ENCODE data around the gene SDC3. TPM values are rescaled to one million over a fixed set of nuclear protein-coding genes. Genes with fewer than 3 reads are reported as not detected.
A peak's percentile ranks its signal among the peaks of the same experiment; 100 is the strongest.

The SDC3 gene
- total and polyA plus RNA-seq, 4 donors, result 3.3 to 27.5 (median 16.6) TPM

DNA sequence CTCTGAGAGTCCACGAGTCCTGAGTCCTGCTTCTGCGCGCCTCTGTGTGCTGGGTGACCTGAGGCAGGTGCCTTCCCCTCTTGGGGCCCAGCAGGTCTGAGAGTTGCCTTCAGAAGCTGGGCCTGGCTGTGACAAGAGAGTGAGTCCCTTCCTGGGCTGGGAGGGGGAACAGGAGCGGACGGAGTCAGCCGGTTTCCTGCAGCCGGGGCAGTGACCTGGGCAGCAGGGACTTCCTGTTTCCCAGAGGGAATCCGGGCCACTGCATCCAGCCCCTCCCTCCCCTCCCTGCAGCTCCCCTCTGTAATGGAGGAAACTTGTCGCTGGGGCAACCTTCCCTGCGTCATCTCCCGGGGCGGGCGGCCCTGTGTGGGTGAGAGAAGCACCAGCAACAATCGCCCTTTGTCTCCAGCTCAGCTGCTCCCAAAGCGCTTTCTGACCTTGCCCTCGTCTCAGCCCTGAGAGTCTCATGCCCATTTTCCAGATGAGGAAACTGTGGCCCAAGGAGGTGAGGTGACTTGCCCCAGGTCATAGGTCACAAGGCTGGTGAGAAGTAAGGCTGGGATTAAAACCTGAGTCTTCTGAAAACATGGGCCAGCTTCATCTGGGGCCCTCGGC, 61.1 kb downstream of the SDC3 start:
- H3K27me3 ChIP-seq (ENCODE audit: control insufficient read depth in 4 of 4, insufficient read depth in 4 of 4, low read length in 3 of 4), result no peaks in the 10 kb centered on the region
- H3K9me3 ChIP-seq (ENCODE audit: control insufficient read depth in 4 of 4, low read length in 3 of 4), result no peaks in the 10 kb centered on the region
- WGBS, result 47% methylated on average over 17 of the region's 17 CpGs
- no peak overlapping the region for H3K4me3 ChIP-seq (ENCODE audit: low read depth in 1 of 3, low read length in 3 of 3)
- peak; percentile 48 for DNase-seq (ENCODE audit: low spot score)
- peaks cover 0 to 7% (median 4%) of the 10 kb centered on the region in 4 donors for H3K4me1 ChIP-seq (ENCODE audit: control insufficient read depth in 4 of 4, insufficient read depth in 4 of 4, low read length in 3 of 4)
- H3K36me3 ChIP-seq (ENCODE audit: control insufficient read depth in 4 of 4, insufficient read depth in 3 of 4, low read depth in 1 of 4, low read length in 3 of 4), result no peaks in the 10 kb centered on the region
- TF ChIP-seq GABPA (IDR thresholded peaks at IDR 0.05 in 1 of 2, conservative IDR thresholded peaks at IDR 0.05 in 1 of 2) (peak in 1 of 2 donors; percentile 53), RXRA (IDR thresholded peaks at IDR 0.05) (peak; percentile 46 to 49), YY1 (IDR thresholded peaks at IDR 0.05) (peak; percentile 31), SP1 (IDR thresholded peaks at IDR 0.05) (peak; percentile 70), RAD21 (IDR thresholded peaks at IDR 0.05) (peak in 1 of 2 donors; percentile 37), NR2F2 (IDR thresholded peaks at IDR 0.05) (peak; percentile 95)
- TF ChIP-seq, protein P1, sequence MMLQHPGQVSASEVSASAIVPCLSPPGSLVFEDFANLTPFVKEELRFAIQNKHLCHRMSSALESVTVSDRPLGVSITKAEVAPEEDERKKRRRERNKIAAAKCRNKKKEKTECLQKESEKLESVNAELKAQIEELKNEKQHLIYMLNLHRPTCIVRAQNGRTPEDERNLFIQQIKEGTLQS (IDR thresholded peaks at IDR 0.05), result no peak
- TF ChIP-seq, protein P2, sequence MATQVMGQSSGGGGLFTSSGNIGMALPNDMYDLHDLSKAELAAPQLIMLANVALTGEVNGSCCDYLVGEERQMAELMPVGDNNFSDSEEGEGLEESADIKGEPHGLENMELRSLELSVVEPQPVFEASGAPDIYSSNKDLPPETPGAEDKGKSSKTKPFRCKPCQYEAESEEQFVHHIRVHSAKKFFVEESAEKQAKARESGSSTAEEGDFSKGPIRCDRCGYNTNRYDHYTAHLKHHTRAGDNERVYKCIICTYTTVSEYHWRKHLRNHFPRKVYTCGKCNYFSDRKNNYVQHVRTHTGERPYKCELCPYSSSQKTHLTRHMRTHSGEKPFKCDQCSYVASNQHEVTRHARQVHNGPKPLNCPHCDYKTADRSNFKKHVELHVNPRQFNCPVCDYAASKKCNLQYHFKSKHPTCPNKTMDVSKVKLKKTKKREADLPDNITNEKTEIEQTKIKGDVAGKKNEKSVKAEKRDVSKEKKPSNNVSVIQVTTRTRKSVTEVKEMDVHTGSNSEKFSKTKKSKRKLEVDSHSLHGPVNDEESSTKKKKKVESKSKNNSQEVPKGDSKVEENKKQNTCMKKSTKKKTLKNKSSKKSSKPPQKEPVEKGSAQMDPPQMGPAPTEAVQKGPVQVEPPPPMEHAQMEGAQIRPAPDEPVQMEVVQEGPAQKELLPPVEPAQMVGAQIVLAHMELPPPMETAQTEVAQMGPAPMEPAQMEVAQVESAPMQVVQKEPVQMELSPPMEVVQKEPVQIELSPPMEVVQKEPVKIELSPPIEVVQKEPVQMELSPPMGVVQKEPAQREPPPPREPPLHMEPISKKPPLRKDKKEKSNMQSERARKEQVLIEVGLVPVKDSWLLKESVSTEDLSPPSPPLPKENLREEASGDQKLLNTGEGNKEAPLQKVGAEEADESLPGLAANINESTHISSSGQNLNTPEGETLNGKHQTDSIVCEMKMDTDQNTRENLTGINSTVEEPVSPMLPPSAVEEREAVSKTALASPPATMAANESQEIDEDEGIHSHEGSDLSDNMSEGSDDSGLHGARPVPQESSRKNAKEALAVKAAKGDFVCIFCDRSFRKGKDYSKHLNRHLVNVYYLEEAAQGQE (IDR thresholded peaks at IDR 0.05), result no peak
- TF ChIP-seq, protein P3, sequence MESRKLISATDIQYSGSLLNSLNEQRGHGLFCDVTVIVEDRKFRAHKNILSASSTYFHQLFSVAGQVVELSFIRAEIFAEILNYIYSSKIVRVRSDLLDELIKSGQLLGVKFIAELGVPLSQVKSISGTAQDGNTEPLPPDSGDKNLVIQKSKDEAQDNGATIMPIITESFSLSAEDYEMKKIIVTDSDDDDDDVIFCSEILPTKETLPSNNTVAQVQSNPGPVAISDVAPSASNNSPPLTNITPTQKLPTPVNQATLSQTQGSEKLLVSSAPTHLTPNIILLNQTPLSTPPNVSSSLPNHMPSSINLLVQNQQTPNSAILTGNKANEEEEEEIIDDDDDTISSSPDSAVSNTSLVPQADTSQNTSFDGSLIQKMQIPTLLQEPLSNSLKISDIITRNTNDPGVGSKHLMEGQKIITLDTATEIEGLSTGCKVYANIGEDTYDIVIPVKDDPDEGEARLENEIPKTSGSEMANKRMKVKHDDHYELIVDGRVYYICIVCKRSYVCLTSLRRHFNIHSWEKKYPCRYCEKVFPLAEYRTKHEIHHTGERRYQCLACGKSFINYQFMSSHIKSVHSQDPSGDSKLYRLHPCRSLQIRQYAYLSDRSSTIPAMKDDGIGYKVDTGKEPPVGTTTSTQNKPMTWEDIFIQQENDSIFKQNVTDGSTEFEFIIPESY (IDR thresholded peaks at IDR 0.05), result no peak
- H3K27ac ChIP-seq (ENCODE audit: low read depth in 1 of 2, low read length in 2 of 2), result peak overlapping the region; percentile 40 to 56
- H3K9ac ChIP-seq (ENCODE audit: low read depth in 1 of 2, low read length in 2 of 2), result no peak overlapping the region

- Histone ChIP-seq H3K9me3 (ENCODE audit: control insufficient read depth in 4 of 4, low read length in 3 of 4) (no peaks in the 10 kb centered on the region), H3K4me1 (ENCODE audit: control insufficient read depth in 4 of 4, insufficient read depth in 4 of 4, low read length in 3 of 4) (peaks cover 0 to 3% (median 0%) of the 10 kb centered on the region in 4 donors), H3K36me3 (ENCODE audit: control insufficient read depth in 4 of 4, insufficient read depth in 3 of 4, low read depth in 1 of 4, low read length in 3 of 4) (no peaks in the 10 kb centered on the region), H3K27me3 (ENCODE audit: control insufficient read depth in 4 of 4, insufficient read depth in 4 of 4, low read length in 3 of 4) (no peaks in the 10 kb centered on the region), H3K9ac (ENCODE audit: low read depth in 1 of 2, low read length in 2 of 2) (no peak overlapping the region), H3K27ac (ENCODE audit: low read depth in 1 of 2, low read length in 2 of 2) (peak overlapping the region; percentile 39 to 53), H3K4me3 (ENCODE audit: low read depth in 1 of 3, low read length in 3 of 3) (no peak overlapping the region)
- WGBS, result 89% methylated on average over 6 of the region's 6 CpGs
- no peak for DNase-seq (ENCODE audit: low spot score)
- TF ChIP-seq JUND (IDR thresholded peaks at IDR 0.05), result no peak
- TF ChIP-seq RXRA (IDR thresholded peaks at IDR 0.05), result no peak
- TF ChIP-seq FOXA1 (IDR thresholded peaks at IDR 0.05), result no peak
- no peak for TF ChIP-seq RAD21 (IDR thresholded peaks at IDR 0.05)
- no peak for TF ChIP-seq MAX (IDR thresholded peaks at IDR 0.05)
- TF ChIP-seq, protein P1 (IDR thresholded peaks at IDR 0.05), result no peak
- TF ChIP-seq NR2F2 (IDR thresholded peaks at IDR 0.05), result no peak
- no peak for TF ChIP-seq GABPA (IDR thresholded peaks at IDR 0.05 in 1 of 2, conservative IDR thresholded peaks at IDR 0.05 in 1 of 2)
- TF ChIP-seq, protein P3 (IDR thresholded peaks at IDR 0.05), result no peak
- no peak for TF ChIP-seq HNF4G (IDR thresholded peaks at IDR 0.05)
- TF ChIP-seq CTCF (IDR thresholded peaks at IDR 0.05; ENCODE audit: low read depth, low read length, missing input control), result no peak
- TF ChIP-seq SP1 (IDR thresholded peaks at IDR 0.05), result no peak
- TF ChIP-seq YY1 (IDR thresholded peaks at IDR 0.05), result no peak
- no peak for TF ChIP-seq HNF4A (conservative IDR thresholded peaks at IDR 0.05)
- TF ChIP-seq TAF1 (conservative IDR thresholded peaks at IDR 0.05), result no peak
- TF ChIP-seq, protein P2 (IDR thresholded peaks at IDR 0.05), result no peak
These were observed 62.0 kb downstream of the SDC3 start for GRCh38 chr1:30846587-30846986.

Measured in liver (tissue), 9 donors.